ENCODE measurements around the gene TLCD3A.
"Not testable (repeated sequence)": the region's sequence is repeated elsewhere in the genome, so short reads cannot be mapped to it uniquely, and the experiment has no call there.

Gene TLCD3A

GRCh38 chr17:750431-751037 is 18.1 kb downstream of the TLCD3A start:
- no peak for DNase-seq

- peak; percentile 15 for DNase-seq
These were observed 19.0 kb downstream of the TLCD3A start for GRCh38 chr17:751269-752001.

GRCh38 chr17:752002-752619 is 19.7 kb downstream of the TLCD3A start, which contains the start of gene GEMIN4:
Gene GEMIN4 (minus strand): TSS chr17:752264. CDS start chr17:752142, 122 bp downstream.
- DNase-seq = peak; percentile 100

- DNase-seq = peak; percentile 82
These were observed 20.3 kb downstream of the TLCD3A start for GRCh38 chr17:752620-753219.

GRCh38 chr17:753418-753817 is 21.0 kb downstream of the TLCD3A start:
- DNase-seq = no peak

- not testable (repeated sequence) for DNase-seq
These were observed 23.0 kb downstream of the TLCD3A start for GRCh38 chr17:755319-755961.

- not testable (repeated sequence) for DNase-seq
These were observed 23.7 kb downstream of the TLCD3A start for GRCh38 chr17:756010-756567.

GRCh38 chr17:759964-760363 is 27.6 kb downstream of the TLCD3A start:
- no peak for DNase-seq

GRCh38 chr17:760371-760770 is 28.0 kb downstream of the TLCD3A start:
- no peak for DNase-seq

- no peak for DNase-seq
These were observed 34.7 kb downstream of the TLCD3A start for GRCh38 chr17:767076-767475.

- DNase-seq = no peak
These were observed 40.6 kb downstream of the TLCD3A start for GRCh38 chr17:773016-773415.

GRCh38 chr17:773467-774312 is 41.3 kb downstream of the TLCD3A start:
- no peak for DNase-seq

- no peak for DNase-seq
These were observed 41.9 kb downstream of the TLCD3A start for GRCh38 chr17:774313-774584.

- DNase-seq = no peak
These were observed 45.7 kb downstream of the TLCD3A start for GRCh38 chr17:778096-778495.

- DNase-seq = peak; percentile 99
These were observed 49.7 kb downstream of the TLCD3A start, which contains the start of the genes GLOD4 and MRM3 for GRCh38 chr17:781805-782731. Gene GLOD4 (minus strand): TSS chr17:782280. CDS start chr17:782255, 25 bp downstream. Gene MRM3 (plus strand): TSS chr17:782353. CDS start chr17:782379, 26 bp downstream.

GRCh38 chr17:784143-784542 is 51.7 kb downstream of the TLCD3A start:
- DNase-seq = no peak

GRCh38 chr17:785901-786300 is 53.5 kb downstream of the TLCD3A start:
- not testable (repeated sequence) for DNase-seq

- no peak for DNase-seq
These were observed 55.3 kb downstream of the TLCD3A start for GRCh38 chr17:787641-788221.

GRCh38 chr17:788551-788950 is 56.2 kb downstream of the TLCD3A start:
- no peak for DNase-seq

GRCh38 chr17:789160-789840 is 56.9 kb downstream of the TLCD3A start:
- no peak for DNase-seq

Data from retina (tissue), 1 donor.